H9 (cell line): ENCODE measurements around the gene SCN4A. TPM values are rescaled to one million over a fixed set of nuclear protein-coding genes. Genes with fewer than 3 reads are reported as not detected.
A peak's percentile ranks its signal among the peaks of the same experiment; 100 is the strongest.

ENCODE experiments used
- DNase-seq: peaks from one replicate; pipeline ENCODE4 v3.0.0-alpha.2; 2017
- H2AFZ ChIP-seq: one replicate; pipeline ENCODE4 v1.6.1; 2013; ENCODE audit warnings: mild to moderate bottlenecking, low read length, control low read depth, moderate library complexity
- H2AK5ac ChIP-seq: 2 replicates; pipeline ENCODE4 v1.6.1; 2013; ENCODE audit warnings: low read length, control low read depth, mixed read lengths; ENCODE audit not compliant: insufficient read length
- H2BK120ac ChIP-seq: one replicate; pipeline ENCODE4 v1.6.1; 2013; ENCODE audit warnings: low read depth, mild to moderate bottlenecking, low read length, control low read depth, inconsistent platforms; ENCODE audit not compliant: poor library complexity, severe bottlenecking
- H2BK12ac ChIP-seq: 2 replicates; pipeline ENCODE4 v1.6.1; 2013; ENCODE audit warnings: low read length, control low read depth, mixed read lengths, low read depth; ENCODE audit not compliant: insufficient read length
- H2BK15ac ChIP-seq: 2 replicates; pipeline ENCODE4 v1.6.1; 2013; ENCODE audit warnings: low read depth, low read length, control low read depth
- H2BK20ac ChIP-seq: one replicate; pipeline ENCODE4 v1.6.1; 2013; ENCODE audit warnings: low read depth, mild to moderate bottlenecking, low read length, control low read depth, inconsistent platforms; ENCODE audit not compliant: poor library complexity, severe bottlenecking
- H2BK5ac ChIP-seq: 2 replicates; pipeline ENCODE4 v1.6.1; 2013; ENCODE audit warnings: low read length, control low read depth, mixed read lengths; ENCODE audit not compliant: insufficient read length
- H3K14ac ChIP-seq: 2 replicates; pipeline ENCODE4 v1.6.1; 2013; ENCODE audit warnings: low read length, control low read depth; ENCODE audit not compliant: insufficient read depth
- H3K18ac ChIP-seq: 2 replicates; pipeline ENCODE4 v1.6.1; 2013; ENCODE audit warnings: low read depth, mild to moderate bottlenecking, mixed read lengths, low read length, control low read depth; ENCODE audit not compliant: insufficient read length
- H3K23ac ChIP-seq: 2 replicates; pipeline ENCODE4 v1.6.1; 2013; ENCODE audit warnings: low read length, control low read depth, mixed read lengths, low read depth; ENCODE audit not compliant: insufficient read length
- H3K23me2 ChIP-seq: 2 replicates; pipeline ENCODE4 v1.6.1; 2013; ENCODE audit warnings: low read depth, mild to moderate bottlenecking, mixed read lengths, low read length, control low read depth; ENCODE audit not compliant: insufficient read length, poor library complexity, severe bottlenecking
- H3K27ac ChIP-seq: 2 replicates; pipeline ENCODE4 v1.5.1; 2013; ENCODE audit warnings: low read length, control low read depth, mixed read lengths, low read depth; ENCODE audit not compliant: insufficient read length
- H3K27me3 ChIP-seq: 2 replicates; pipeline ENCODE4 v1.6.1; 2013; ENCODE audit warnings: low read length, control low read depth, inconsistent platforms; ENCODE audit not compliant: insufficient read depth
- H3K4ac ChIP-seq: 2 replicates; pipeline ENCODE4 v1.6.1; 2013; ENCODE audit warnings: low read depth, mild to moderate bottlenecking, control low read depth, inconsistent platforms, low read length, moderate library complexity
- H3K4me1 ChIP-seq: 2 replicates; pipeline ENCODE4 v1.6.1; 2013; ENCODE audit warnings: low read length, control low read depth, inconsistent platforms; ENCODE audit not compliant: insufficient read depth
- H3K4me2 ChIP-seq: 2 replicates; pipeline ENCODE4 v1.6.1; 2013; ENCODE audit warnings: low read length, control low read depth, mixed read lengths; ENCODE audit not compliant: insufficient read length, insufficient read depth
- H3K56ac ChIP-seq: 2 replicates; pipeline ENCODE4 v1.6.1; 2013; ENCODE audit warnings: low read depth, mild to moderate bottlenecking, mixed read lengths, low read length, control low read depth; ENCODE audit not compliant: insufficient read length
- H3K79me1 ChIP-seq: 2 replicates; pipeline ENCODE4 v1.6.1; 2013; ENCODE audit warnings: low read depth, mild to moderate bottlenecking, moderate library complexity, low read length, control low read depth, inconsistent platforms; ENCODE audit not compliant: insufficient read depth, poor library complexity, severe bottlenecking
- H3K79me2 ChIP-seq: 2 replicates; pipeline ENCODE4 v1.6.1; 2013; ENCODE audit warnings: low read length, control low read depth, inconsistent platforms; ENCODE audit not compliant: insufficient read depth
- H3K9ac ChIP-seq: 2 replicates; pipeline ENCODE4 v1.6.1; 2013; ENCODE audit warnings: low read length, control low read depth, mixed read lengths; ENCODE audit not compliant: insufficient read length; ENCODE audit errors: extremely low read depth
- H3K9me3 ChIP-seq: one replicate; pipeline ENCODE4 v1.6.1; 2013; ENCODE audit warnings: low read depth, low read length, inconsistent platforms; ENCODE audit not compliant: control insufficient read depth
- H3T11ph ChIP-seq: one replicate; pipeline ENCODE4 v1.6.1; 2013; ENCODE audit warnings: mild to moderate bottlenecking, low read length, control low read depth, inconsistent platforms
- H4K20me1 ChIP-seq: one replicate; pipeline ENCODE4 v1.6.1; 2013; ENCODE audit not compliant: control insufficient read depth, insufficient read length, insufficient read depth
- H4K5ac ChIP-seq: 2 replicates; pipeline ENCODE4 v1.6.1; 2013; ENCODE audit warnings: low read depth, mild to moderate bottlenecking, mixed read lengths, low read length, control low read depth; ENCODE audit not compliant: insufficient read length
- H4K8ac ChIP-seq: replicated peaks from 2 replicates; pipeline ENCODE4 v1.6.1; 2013; ENCODE audit warnings: low read length, control low read depth, mixed read lengths, low read depth; ENCODE audit not compliant: insufficient read length
- H4K91ac ChIP-seq: 2 replicates; pipeline ENCODE4 v1.6.1; 2013; ENCODE audit warnings: low read depth, mild to moderate bottlenecking, moderate library complexity, mixed read lengths, low read length, control low read depth; ENCODE audit not compliant: insufficient read length
- H3K27ac Mint-ChIP-seq, 3 experiments: 2 replicates in 2 of 3; 3 replicates in 1 of 3; pipeline ENCODE4 v1.8.0; 2020 to 2021; ENCODE audit warnings: mixed read lengths in 3 of 3, mild to moderate bottlenecking in 1 of 3, moderate library complexity in 1 of 3
- H3K27me3 Mint-ChIP-seq: 2 replicates; pipeline ENCODE4 v1.8.0; 2021; ENCODE audit warnings: low read depth, mild to moderate bottlenecking, moderate library complexity, mixed read lengths
- H3K36me3 Mint-ChIP-seq, 3 experiments: 2 replicates in 2 of 3; 3 replicates in 1 of 3; pipeline ENCODE4 v1.8.0; 2020 to 2021; ENCODE audit warnings: low read depth in 3 of 3, mixed read lengths in 3 of 3; ENCODE audit not compliant: insufficient read depth in 1 of 3
- H3K4me1 Mint-ChIP-seq, 2 experiments: 2 replicates each; pipeline ENCODE4 v1.8.0; 2020; ENCODE audit warnings: mixed read lengths in 2 of 2
- H3K4me3 Mint-ChIP-seq, 2 experiments: 2 replicates in 1 of 2; 3 replicates in 1 of 2; pipeline ENCODE4 v1.8.0; 2020 to 2021; ENCODE audit warnings: mild to moderate bottlenecking in 2 of 2, mixed read lengths in 2 of 2, moderate library complexity in 1 of 2
- H3K9me3 Mint-ChIP-seq, 2 experiments: 2 replicates in 1 of 2; 3 replicates in 1 of 2; pipeline ENCODE4 v1.8.0; 2020; ENCODE audit warnings: mild to moderate bottlenecking in 2 of 2, mixed read lengths in 2 of 2, moderate library complexity in 1 of 2
- CTCF ChIP-seq: fragments of 200-600 bp; sonication (generic); conservative IDR thresholded peaks from 3 replicates; pipeline ENCODE4 v1.8.0; 2021; ENCODE audit warnings: antibody characterized with exemption, mild to moderate bottlenecking
- WGBS: extraction: QIAGEN DNeasy Blood & Tissue Kit; methylation state at CpG from one replicate; pipeline ENCODE4 v1.1.7; 2013; ENCODE audit warnings: missing lambda C conversion rate, low lambda C conversion rate, mixed read lengths; ENCODE audit not compliant: insufficient read length; ENCODE audit errors: extremely low coverage; 5-methylcytosine and 5-hydroxymethylcytosine counted together
- total RNA-seq: library from RNA; stranded (reverse); gene quantifications from 2 replicates; pipeline ENCODE4 v1.2.1, GENCODE V29; 2021

SCN4A gene
- total RNA-seq, 1 experiment from 2014 or later = 5.8 TPM

- no peak overlapping the region for H2BK20ac ChIP-seq
- no peak overlapping the region for H2BK120ac ChIP-seq
- no peaks in the 10 kb centered on the region for H3K9me3 ChIP-seq
- no peak for TF ChIP-seq CTCF
- no peak overlapping the region for H3K56ac ChIP-seq
- no peak for DNase-seq
- no peaks in the 10 kb centered on the region for H3K23me2 ChIP-seq
- H4K20me1 ChIP-seq = no peaks in the 10 kb centered on the region
- Mint-ChIP-seq H3K27ac (peak overlapping the region in 1 of 3 experiments; percentile 83; a peak in 2 of 7 replicates), H3K9me3 (no peaks in the 10 kb centered on the region), H3K36me3 (no peaks in the 10 kb centered on the region), H3K4me3 (no peak overlapping the region), H3K27me3 (no peaks in the 10 kb centered on the region; the same call in none of the 2 replicates), H3K4me1 (peaks cover 7 to 10% of the 10 kb centered on the region in 2 experiments)
- H3K4me1 ChIP-seq = no peaks in the 10 kb centered on the region
- H4K91ac ChIP-seq = no peak overlapping the region
- no peak overlapping the region for H2BK5ac ChIP-seq
- no peak overlapping the region for H3K23ac ChIP-seq
- no peaks in the 10 kb centered on the region for H3K79me2 ChIP-seq
- no peak overlapping the region for H2BK15ac ChIP-seq
- no CpG with 5 or more reads among the region's 12 CpGs for WGBS
- no peak overlapping the region for H3K18ac ChIP-seq
- no peak overlapping the region for H3K9ac ChIP-seq
- H3K14ac ChIP-seq = no peak overlapping the region
- H3K27me3 ChIP-seq = no peaks in the 10 kb centered on the region
- no peak overlapping the region for H3T11ph ChIP-seq
- H3K4ac ChIP-seq = no peak overlapping the region
- no peaks in the 10 kb centered on the region for H3K79me1 ChIP-seq
- H2AFZ ChIP-seq = no peak overlapping the region
- no peak overlapping the region for H3K4me2 ChIP-seq
- H2BK12ac ChIP-seq = no peak overlapping the region
- H3K27ac ChIP-seq = no peak overlapping the region
- H4K5ac ChIP-seq = no peak overlapping the region
- no peak overlapping the region for H2AK5ac ChIP-seq
- H4K8ac ChIP-seq = no peak overlapping the region
These were observed 1.3 kb upstream of the SCN4A start for GRCh38 chr17:63973930-63974593.
